Upper lobe of right lung (tissue), 1 donor: ENCODE data around the gene LANCL2. TPM values are rescaled to one million over a fixed set of nuclear protein-coding genes. Genes with fewer than 3 reads are reported as not detected.

Experiments
- ATAC-seq: fragments of 200-7000 bp; cut with Tn5 transposase; one replicate; pipeline ENCODE4 v1.9.1; 2020; ENCODE audit warnings: mild to moderate bottlenecking, moderate library complexity
- DNase-seq: peaks from one replicate; pipeline ENCODE4 v3.0.0-alpha.2; 2020
- H3K27ac ChIP-seq: fragments of 200-600 bp; one replicate; pipeline ENCODE4 v1.8.0; 2022
- H3K27me3 ChIP-seq: fragments of 200-600 bp; one replicate; pipeline ENCODE4 v1.8.0; 2022; ENCODE audit warnings: mild to moderate bottlenecking
- H3K36me3 ChIP-seq: fragments of 200-600 bp; one replicate; pipeline ENCODE4 v1.8.0; 2022
- H3K4me1 ChIP-seq: fragments of 200-600 bp; one replicate; pipeline ENCODE4 v1.8.0; 2022
- H3K4me3 ChIP-seq: fragments of 200-600 bp; one replicate; pipeline ENCODE4 v1.8.0; 2022; ENCODE audit warnings: mild to moderate bottlenecking
- H3K9me3 ChIP-seq: fragments of 200-600 bp; one replicate; pipeline ENCODE4 v1.8.0; 2022
- intact Hi-C: fragments of 100-400 bp; cut with DNase I; formaldehyde crosslinking; loops from one replicate; pipeline ENCODE4 v1.11.0; 2022
- long read RNA-seq: library from polyadenylated mRNA; unstranded; transcript quantifications from one replicate; pipeline ENCODE4 v2.0.0, GENCODE V29; 2021
- total RNA-seq: library from RNA; stranded (reverse); fragmentation: NEBNext Ultra II Directional; extraction: Animal tissue kit (Norgen Biotek cat#: 25700); gene quantifications from one replicate; pipeline ENCODE4 v1.2.1, GENCODE V29; 2021
- TF ChIP-seq, protein P1 (sequence below): fragments of 200-600 bp; IDR thresholded peaks from one replicate; pipeline ENCODE4 v1.8.0; 2022; ENCODE audit warnings: antibody characterized with exemption
- donor health status: DM: no; HTN: yes; CAD: no; lungs with severe emphysema.

The LANCL2 gene, protein sequence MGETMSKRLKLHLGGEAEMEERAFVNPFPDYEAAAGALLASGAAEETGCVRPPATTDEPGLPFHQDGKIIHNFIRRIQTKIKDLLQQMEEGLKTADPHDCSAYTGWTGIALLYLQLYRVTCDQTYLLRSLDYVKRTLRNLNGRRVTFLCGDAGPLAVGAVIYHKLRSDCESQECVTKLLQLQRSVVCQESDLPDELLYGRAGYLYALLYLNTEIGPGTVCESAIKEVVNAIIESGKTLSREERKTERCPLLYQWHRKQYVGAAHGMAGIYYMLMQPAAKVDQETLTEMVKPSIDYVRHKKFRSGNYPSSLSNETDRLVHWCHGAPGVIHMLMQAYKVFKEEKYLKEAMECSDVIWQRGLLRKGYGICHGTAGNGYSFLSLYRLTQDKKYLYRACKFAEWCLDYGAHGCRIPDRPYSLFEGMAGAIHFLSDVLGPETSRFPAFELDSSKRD
- 6.5 TPM for total RNA-seq
- long read RNA-seq, full-length matches to known transcripts = 9 of 11 reads
- long read RNA-seq, partial matches to known transcripts = 1 of 11 reads
- long read RNA-seq, other reads (novel, unspliced or antisense) = 1 of 11 reads

DNA sequence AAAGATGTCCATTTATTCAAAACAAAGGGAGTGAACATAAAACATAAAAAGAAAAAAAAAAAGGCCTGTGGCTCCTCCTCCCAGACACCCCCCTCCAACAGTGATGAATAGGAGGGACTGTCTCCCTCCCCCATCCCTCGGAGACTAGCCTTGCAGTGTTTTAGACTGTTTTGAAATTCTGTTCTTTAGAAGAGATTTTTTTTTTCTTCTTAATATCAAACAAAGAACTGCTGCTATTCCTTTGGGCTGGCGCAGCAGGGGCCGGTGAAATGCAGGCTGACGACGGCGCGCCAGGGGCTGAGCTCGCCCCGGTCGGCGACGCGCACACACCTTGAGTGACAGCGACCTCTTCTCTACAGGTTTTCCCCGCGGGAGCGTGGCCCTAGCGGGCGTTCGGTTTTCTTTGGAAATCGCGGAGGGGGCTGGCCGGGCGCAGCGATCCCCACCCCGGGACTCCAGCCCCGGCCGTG, at the start of gene LANCL2:
Gene LANCL2, plus strand, starts transcription at position 133 of the 470 bp plus-strand sequence. CDS start 689 bp downstream, outside the sequence.
- intact Hi-C loops = no loop called here
- Histone ChIP-seq H3K4me3 (peak within 1 kb of the TSS; percentile 94), H3K27ac (peak within 1 kb of the TSS; percentile 100), H3K36me3 (no peaks in the 10 kb centered on the region), H3K4me1 (peaks cover 17% of the 10 kb centered on the region), H3K27me3 (no peaks in the 10 kb centered on the region), H3K9me3 (no peaks in the 10 kb centered on the region)
- DNase-seq (no peak), ATAC-seq (no peak)
- TF ChIP-seq, protein P1, sequence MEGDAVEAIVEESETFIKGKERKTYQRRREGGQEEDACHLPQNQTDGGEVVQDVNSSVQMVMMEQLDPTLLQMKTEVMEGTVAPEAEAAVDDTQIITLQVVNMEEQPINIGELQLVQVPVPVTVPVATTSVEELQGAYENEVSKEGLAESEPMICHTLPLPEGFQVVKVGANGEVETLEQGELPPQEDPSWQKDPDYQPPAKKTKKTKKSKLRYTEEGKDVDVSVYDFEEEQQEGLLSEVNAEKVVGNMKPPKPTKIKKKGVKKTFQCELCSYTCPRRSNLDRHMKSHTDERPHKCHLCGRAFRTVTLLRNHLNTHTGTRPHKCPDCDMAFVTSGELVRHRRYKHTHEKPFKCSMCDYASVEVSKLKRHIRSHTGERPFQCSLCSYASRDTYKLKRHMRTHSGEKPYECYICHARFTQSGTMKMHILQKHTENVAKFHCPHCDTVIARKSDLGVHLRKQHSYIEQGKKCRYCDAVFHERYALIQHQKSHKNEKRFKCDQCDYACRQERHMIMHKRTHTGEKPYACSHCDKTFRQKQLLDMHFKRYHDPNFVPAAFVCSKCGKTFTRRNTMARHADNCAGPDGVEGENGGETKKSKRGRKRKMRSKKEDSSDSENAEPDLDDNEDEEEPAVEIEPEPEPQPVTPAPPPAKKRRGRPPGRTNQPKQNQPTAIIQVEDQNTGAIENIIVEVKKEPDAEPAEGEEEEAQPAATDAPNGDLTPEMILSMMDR = no peak

DNA sequence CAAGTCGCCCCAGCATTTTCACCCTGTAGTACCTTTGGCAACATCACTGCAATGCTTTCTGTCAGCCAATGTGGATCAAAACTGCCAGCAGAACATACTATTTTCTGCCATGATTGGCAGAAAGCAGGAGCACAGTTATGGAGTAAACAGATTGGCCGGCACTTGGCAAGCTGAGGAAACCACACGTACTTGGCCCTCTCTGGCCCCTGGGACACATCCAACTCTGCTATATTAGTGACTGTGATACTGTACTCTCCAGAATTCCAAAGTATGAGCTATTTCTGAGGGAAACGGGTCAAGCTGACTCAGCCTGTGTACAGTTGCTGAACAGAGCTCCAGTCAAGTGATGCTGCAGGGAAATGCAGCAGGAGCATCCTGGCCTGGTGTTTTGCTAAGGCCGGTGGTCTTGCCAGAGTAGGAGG, 39.8 kb upstream of the LANCL2 start:
- TF ChIP-seq, protein P1 = no peak
- no peak overlapping the region for H3K4me3 ChIP-seq
- DNase-seq (no peak), ATAC-seq (peak; percentile 75)
- no peaks in the 10 kb centered on the region for H3K27me3 ChIP-seq
- peaks cover 7% of the 10 kb centered on the region for H3K4me1 ChIP-seq
- H3K27ac ChIP-seq = no peak overlapping the region
- intact Hi-C loops = no loop called here
- H3K36me3 ChIP-seq = no peaks in the 10 kb centered on the region
- no peaks in the 10 kb centered on the region for H3K9me3 ChIP-seq

DNA sequence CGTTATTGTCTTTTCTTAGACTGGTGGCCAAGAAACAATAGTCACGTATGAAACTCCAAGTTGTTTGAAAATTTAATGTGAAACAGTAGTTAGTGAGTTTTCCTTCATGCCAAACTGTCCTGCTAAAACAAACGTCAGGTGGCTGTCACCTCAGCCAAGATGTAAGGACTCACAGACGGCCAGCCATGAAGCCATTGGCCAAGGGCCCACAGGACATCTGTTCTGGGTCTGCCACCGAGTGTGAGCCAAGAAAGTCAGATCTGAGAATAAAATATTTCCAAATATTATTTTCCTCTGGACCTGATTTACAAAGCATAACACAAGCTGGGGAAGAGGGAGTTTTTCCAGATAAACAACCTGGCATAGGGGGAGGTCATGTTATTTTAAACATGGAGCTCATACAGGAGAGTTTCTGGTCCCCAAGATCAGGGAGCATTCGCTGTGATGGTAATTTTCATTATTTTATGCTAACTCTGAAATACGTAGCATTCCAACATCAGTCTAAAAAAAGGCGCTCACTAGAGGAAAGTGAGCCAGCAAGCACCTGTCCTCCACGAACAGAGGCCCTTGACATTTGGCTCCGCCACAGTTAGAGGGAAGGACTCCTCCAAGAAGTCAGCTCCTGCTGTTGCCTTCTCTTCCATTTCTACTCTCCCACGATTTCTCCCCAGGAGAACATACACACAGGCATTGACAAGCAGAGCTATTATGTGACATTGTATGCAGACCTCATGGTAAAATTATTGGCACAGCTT, 38.9 kb upstream of the LANCL2 start:
- Histone ChIP-seq H3K9me3 (no peaks in the 10 kb centered on the region), H3K27me3 (no peaks in the 10 kb centered on the region), H3K4me1 (peaks cover 7% of the 10 kb centered on the region), H3K36me3 (no peaks in the 10 kb centered on the region), H3K27ac (no peak overlapping the region), H3K4me3 (no peak overlapping the region)
- TF ChIP-seq, protein P1 = no peak
- no peak for DNase-seq
- intact Hi-C loops = no loop called here
- ATAC-seq = no peak

DNA sequence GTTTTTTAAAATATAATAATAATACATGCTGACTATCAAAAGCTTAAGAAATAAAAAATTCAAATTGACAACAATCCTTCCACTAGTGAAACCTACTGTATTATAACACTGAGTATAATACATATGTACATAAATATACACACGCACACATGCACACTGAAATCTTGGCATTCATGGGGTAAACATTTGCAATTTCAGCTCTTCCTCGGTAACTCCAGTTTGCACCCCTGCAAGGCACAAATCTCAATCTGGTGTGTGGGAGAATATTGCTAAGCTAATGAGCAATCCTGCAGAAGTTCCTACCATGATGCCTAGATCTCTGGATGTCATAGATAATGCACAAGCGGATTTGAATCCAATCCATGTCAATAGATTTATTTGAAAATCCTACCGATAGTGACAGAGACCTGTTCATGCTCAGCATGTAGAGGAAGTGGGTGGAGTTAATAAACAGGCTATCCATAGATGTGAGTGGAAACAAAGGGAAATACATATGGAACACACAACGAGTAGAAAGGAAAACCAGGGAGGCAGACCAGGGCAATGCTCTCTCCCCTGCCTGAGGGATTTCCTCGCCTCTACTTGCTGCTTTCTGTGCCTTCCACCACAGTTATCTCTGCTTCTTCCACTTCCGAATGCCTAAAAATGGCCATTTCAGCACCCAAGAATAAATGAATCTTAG, 38.1 kb upstream of the LANCL2 start:
- DNase-seq = no peak
- TF ChIP-seq, protein P1 = no peak
- intact Hi-C loops = no loop called here

DNA sequence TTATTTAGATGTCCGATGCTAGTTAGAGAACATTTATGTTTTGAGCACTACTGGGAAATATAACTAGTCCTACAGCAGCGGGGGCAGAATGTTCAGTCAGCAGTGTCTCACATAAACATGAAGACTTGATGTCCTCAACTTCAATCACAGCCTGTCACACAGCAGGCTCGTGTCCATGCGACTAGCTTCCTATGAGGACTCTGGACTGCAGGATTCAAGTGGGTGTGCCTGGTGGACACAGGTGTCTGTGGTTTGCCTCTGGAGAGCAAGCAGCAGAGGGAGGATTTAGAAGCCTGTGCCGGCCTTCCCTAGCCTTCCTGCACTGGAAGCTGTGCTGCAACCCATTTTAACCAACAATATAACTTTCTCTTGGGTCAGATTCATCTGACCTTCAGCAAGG, 30.0 kb upstream of the LANCL2 start:
- H3K36me3 ChIP-seq = no peaks in the 10 kb centered on the region
- TF ChIP-seq, protein P1 = no peak
- no peaks in the 10 kb centered on the region for H3K9me3 ChIP-seq
- intact Hi-C loops = no loop called here
- no peaks in the 10 kb centered on the region for H3K4me1 ChIP-seq
- H3K27ac ChIP-seq = no peak overlapping the region
- no peak overlapping the region for H3K4me3 ChIP-seq
- DNase-seq (no peak), ATAC-seq (no peak)
- H3K27me3 ChIP-seq = no peaks in the 10 kb centered on the region

More for the DNA sequence above, 38.1 kb upstream of the LANCL2 start:
- Histone ChIP-seq H3K9me3 (no peaks in the 10 kb centered on the region), H3K27ac (no peak overlapping the region), H3K36me3 (no peaks in the 10 kb centered on the region), H3K27me3 (no peaks in the 10 kb centered on the region), H3K4me3 (no peak overlapping the region), H3K4me1 (peaks cover 7% of the 10 kb centered on the region)
- ATAC-seq = no peak
